Renal cortex interstitium (tissue), 11 donors: Measurements from ENCODE around the gene RRP12. TPM values are rescaled to one million over a fixed set of nuclear protein-coding genes. Genes with fewer than 3 reads are reported as not detected.
A peak's percentile ranks its signal among the peaks of the same experiment; 100 is the strongest.
"Not testable (repeated sequence)": the region's sequence is repeated elsewhere in the genome, so short reads cannot be mapped to it uniquely, and the experiment has no call there.

Source experiments
- DNase-seq, 11 donors: peaks; one replicate each; pipeline ENCODE4 v3.0.0-alpha.2; 2013; ENCODE audit warnings: low read depth in 9 of 11, low spot score in 4 of 11; ENCODE audit errors: extremely low read depth in 1 of 11
- polyA plus RNA-seq, 3 donors: library from polyadenylated mRNA; unstranded; fragments of 120-200 nt; gene quantifications; one replicate each; pipeline ENCODE4 v1.2.1, GENCODE V29; 2013; ENCODE audit not compliant: insufficient read length in 3 of 3

Gene RRP12
- polyA plus RNA-seq, 3 donors, result 23.9 to 31.3 (median 25.9) TPM

GRCh38 chr10:97349752-97350513, 51.2 kb downstream of the RRP12 start:
- DNase-seq, result no peak

GRCh38 chr10:97347317-97347716, 53.8 kb downstream of the RRP12 start:
- no peak for DNase-seq

- DNase-seq, result not testable (repeated sequence)
Observed at GRCh38 chr10:97343664-97344063, 57.5 kb downstream of the RRP12 start.

- no peak for DNase-seq
Observed at GRCh38 chr10:97341416-97341815, 59.7 kb downstream of the RRP12 start.

GRCh38 chr10:97338041-97338440, 63.1 kb downstream of the RRP12 start:
- no peak for DNase-seq

- no peak for DNase-seq
Observed at GRCh38 chr10:97336942-97337831, 64.0 kb downstream of the RRP12 start.

GRCh38 chr10:97336446-97336845, 64.7 kb downstream of the RRP12 start:
- DNase-seq, result no peak

GRCh38 chr10:97336006-97336405, 65.1 kb downstream of the RRP12 start:
- DNase-seq, result no peak

- DNase-seq, result no peak
Observed at GRCh38 chr10:97335188-97335619, 65.9 kb downstream of the RRP12 start.

- DNase-seq, result peak in 9 of 11 donors; percentile 78 to 89 (median 87)
Observed at GRCh38 chr10:97334370-97335175, 66.6 kb downstream of the RRP12 start, which contains the start of gene FRAT2. Gene FRAT2, minus strand, starts transcription at chr10:97334729. Its CDS starts 157 bp downstream, at chr10:97334572.

GRCh38 chr10:97333601-97334369, 67.4 kb downstream of the RRP12 start:
- DNase-seq, result no peak

GRCh38 chr10:97333351-97333600, 67.9 kb downstream of the RRP12 start:
- DNase-seq, result peak in 1 of 11 donors; percentile 55

- DNase-seq, result peak in 3 of 11 donors; percentile 67 to 78 (median 71)
Observed at GRCh38 chr10:97332591-97333350, 68.4 kb downstream of the RRP12 start.

- no peak for DNase-seq
Observed at GRCh38 chr10:97331153-97331703, 69.9 kb downstream of the RRP12 start.

- no peak for DNase-seq
Observed at GRCh38 chr10:97329766-97330165, 71.4 kb downstream of the RRP12 start.

GRCh38 chr10:97328646-97329453, 72.3 kb downstream of the RRP12 start:
- no peak for DNase-seq
